ENCODE measurements around the gene ACO2. TPM values are rescaled to one million over a fixed set of nuclear protein-coding genes. Genes with fewer than 3 reads are reported as not detected.

Gene ACO2
- total and polyA plus RNA-seq, 2 of the 4 experiments (the other 2 are of a cell fraction): 71.3 to 72.9 TPM

- no peak overlapping the region for H2BK15ac ChIP-seq (ENCODE audit: low read depth, low read length)
- H2BK120ac ChIP-seq (ENCODE audit: low read depth, low read length): no peak overlapping the region
- peak overlapping the region; percentile 26 for H2AFZ ChIP-seq (replicated peaks; ENCODE audit: low read length, poor library complexity)
- in situ Hi-C loops (cut with MboI; ENCODE audit: low sequenced_read_pairs): no loop called here
- H2BK20ac ChIP-seq (ENCODE audit: low read depth, low read length): no peak overlapping the region
- no peak overlapping the region; a peak in 1 of 4 replicates for H4K8ac ChIP-seq (ENCODE audit: low read depth in 2 of 2, low read length in 2 of 2)
- peak overlapping the region; percentile 67; the same call in 1 of the 2 replicates for H2AK5ac ChIP-seq (ENCODE audit: low read depth, low read length)
- DNase-seq (peak; percentile 58), ATAC-seq (ENCODE audit: low read depth) (peak; percentile 68)
- no peak overlapping the region for H3K56ac ChIP-seq (ENCODE audit: extremely low read depth, insufficient read depth, low read length)
- H3K23ac ChIP-seq (ENCODE audit: low read depth, low read length): no peak overlapping the region
- H3K27ac ChIP-seq (ENCODE audit: insufficient read depth, low read length): no peak overlapping the region
- H3K4me2 ChIP-seq (ENCODE audit: low read depth, low read length): no peak overlapping the region
- no TSS peak for BruUV-seq (replicated peaks)
- no peak overlapping the region for H3K18ac ChIP-seq (ENCODE audit: low read depth, low read length)
- H3K4me3 ChIP-seq (ENCODE audit: insufficient read depth, low read depth, low read length): no peak overlapping the region
- H4K20me1 ChIP-seq (ENCODE audit: insufficient read depth, low read length): peaks cover 56% of the 10 kb centered on the region
- peaks cover 17 to 61% of the 10 kb centered on the region in 2 experiments for H3K79me1 ChIP-seq (ENCODE audit: low read depth in 1 of 2, low read length in 2 of 2)
- H3K9ac ChIP-seq (ENCODE audit: low read depth, low read length): no peak overlapping the region
- dilution Hi-C loops (cut with HindIII; ENCODE audit: low sequenced_read_pairs, unreplicated experiment): no loop called here
- 0 out of 2 replicates have a peak, but pooled peaks cover 2% of the 10 kb centered on the region for H3K9me1 ChIP-seq (ENCODE audit: insufficient read depth, low read length)
- no peaks in the 10 kb centered on the region for H3K27me3 ChIP-seq (ENCODE audit: control insufficient read depth, insufficient read depth, low read length)
- H3K14ac ChIP-seq (replicated peaks; ENCODE audit: low read depth, low read length): no peak overlapping the region
- WGBS, 2 experiments (ENCODE audit: extremely low coverage in 2 of 2, insufficient read length in 1 of 2): 46% methylated on average over 12 of the region's 19 CpGs; no CpG with 5 or more reads in 1 of the 2 experiments
- peak; percentile 57 for TF ChIP-seq RAD21 (IDR thresholded peaks at IDR 0.05; ENCODE audit: low read length)
- no peak for TF ChIP-seq CHD1 (IDR thresholded peaks at IDR 0.05; ENCODE audit: low read depth, low read length)
- TF ChIP-seq NFE2L2 (IDR thresholded peaks at IDR 0.05; ENCODE audit: low read depth, low read length): no peak
- TF ChIP-seq RFX5 (IDR thresholded peaks at IDR 0.05; ENCODE audit: low read depth, low read length): no peak
- peak; percentile 68 for TF ChIP-seq CTCF (conservative IDR thresholded peaks at IDR 0.05; ENCODE audit: low read depth, low read length)
- TF ChIP-seq SMC3 (IDR thresholded peaks at IDR 0.05; ENCODE audit: low read depth, low read length): peak; percentile 52; the same call in 1 of the 2 replicates
- no peak for TF ChIP-seq RCOR1 (IDR thresholded peaks at IDR 0.05; ENCODE audit: insufficient replicate concordance, low read length)
- intact Hi-C loops (cut with micrococcal nuclease): loop anchor here (1.0 kb wide), 1 partner anchor 64 kb away; no protein-coding TSS in a partner anchor
- no peaks in the 10 kb centered on the region for H3K4me1 ChIP-seq (ENCODE audit: control insufficient read depth, insufficient read depth, low read length)
- POLR2A ChIA-PET (ENCODE audit: unreplicated experiment): no interaction called here
- peak overlapping the region; percentile 96 for H2AK9ac ChIP-seq (replicated peaks; ENCODE audit: low read depth, low read length, poor library complexity)
- H2BK5ac ChIP-seq (ENCODE audit: low read depth, low read length, poor library complexity, severe bottlenecking): no peak overlapping the region
- H4K5ac ChIP-seq (ENCODE audit: low read depth, low read length): no peak overlapping the region
- no peak overlapping the region for H4K91ac ChIP-seq (ENCODE audit: insufficient read depth, low read depth, low read length)
- H3K9me3 ChIP-seq (ENCODE audit: control insufficient read depth, insufficient read depth, low read length): no peaks in the 10 kb centered on the region
- H3K4ac ChIP-seq (ENCODE audit: low read depth, low read length): no peak overlapping the region
- CTCF ChIA-PET: interaction anchor here (0.9 kb wide), 1 partner anchor 130 kb away, joined by 5 read pairs; no protein-coding TSS in a partner anchor
- peaks cover 49% of the 10 kb centered on the region for H3K36me3 ChIP-seq (ENCODE audit: control insufficient read depth, insufficient read depth, low read length)
Observed at GRCh38 chr22:41532908-41533825, 64.2 kb downstream of the ACO2 start.
